Thyroid gland (tissue), 4 donors: ENCODE measurements around the gene PRKACA.

Experiments used
- CTCF ChIP-seq, 6 experiments: fragments of 200-600 bp in 3 of 6; fragments of 450-650 bp in 3 of 6; sonication (generic) in 3 of 6; IDR thresholded peaks; one replicate each; pipeline ENCODE4 v1.5.1; 2016 to 2019; ENCODE audit warnings: antibody characterized with exemption in 6 of 6, mild to moderate bottlenecking in 2 of 6, inconsistent platforms in 1 of 6, moderate library complexity in 1 of 6
- POLR2A ChIP-seq, 2 donors: fragments of 450-650 bp; IDR thresholded peaks; one replicate each; pipeline ENCODE4 v1.6.1; 2017; ENCODE audit warnings: antibody characterized with exemption in 2 of 2, mild to moderate bottlenecking in 2 of 2, moderate library complexity in 1 of 2

GRCh38 chr19:14110650-14111049 is 6.9 kb downstream of the PRKACA start:
- TF ChIP-seq CTCF (IDR thresholded peaks at IDR 0.05): no peak
- no peak for TF ChIP-seq POLR2A (IDR thresholded peaks at IDR 0.05)
